HepG2 (cell line): ENCODE results near the gene ABCA3.

Experiments used
- GATA4 ChIP-seq: sonication (generic); IDR thresholded peaks from 2 replicates; pipeline ENCODE4 v1.6.1; 2016; ENCODE audit warnings: antibody characterized with exemption, low read depth, borderline replicate concordance
- MTF2 ChIP-seq: sonication (generic); formaldehyde crosslinking; IDR thresholded peaks from 2 replicates; pipeline ENCODE4 v1.5.0; 2020; ENCODE audit warnings: missing genetic modification reagents, borderline replicate concordance

GRCh38 chr16:2280981-2281542, 59.5 kb downstream of the ABCA3 start:
- TF ChIP-seq GATA4 = no peak
- no peak for TF ChIP-seq MTF2 (CRISPR knock-in tag)
